ENCODE results near the gene ZNF648. TPM values are rescaled to one million over a fixed set of nuclear protein-coding genes. Genes with fewer than 3 reads are reported as not detected.

Gene ZNF648
- total RNA-seq, 6 experiments from 2014 or later, result 0.35 to 1.5 (median 0.57) TPM

- H3K27ac ChIP-seq, result no peak overlapping the region
- H3K36me3 ChIP-seq, result no peaks in the 10 kb centered on the region
- WGBS (ENCODE audit: insufficient coverage, low coverage, low lambda C conversion rate, missing lambda C conversion rate), result 50% methylated on average over 2 of the region's 3 CpGs
- no peaks in the 10 kb centered on the region for H3K27me3 ChIP-seq
- no peak overlapping the region for H3K4me3 ChIP-seq
- intact Hi-C loops (cut with DNase I), result no loop called here
- TF ChIP-seq CTCF (IDR thresholded peaks at IDR 0.05) (no peak), POLR2A (IDR thresholded peaks at IDR 0.05) (no peak)
- no peak for DNase-seq
- no peak for ATAC-seq
- H3K9me3 ChIP-seq, result no peaks in the 10 kb centered on the region
- H3K4me1 ChIP-seq, result no peaks in the 10 kb centered on the region
Measured at GRCh38 chr1:182004601-182005000, 56.9 kb downstream of the ZNF648 start.
